Caco-2 (cell line): ENCODE data around the gene STAU1. TPM values are rescaled to one million over a fixed set of nuclear protein-coding genes. Genes with fewer than 3 reads are reported as not detected.
"Not testable (repeated sequence)": the region's sequence is repeated elsewhere in the genome, so short reads cannot be mapped to it uniquely, and the experiment has no call there.

ENCODE experiments used
- BruUV-seq: library from RNA; stranded (reverse); fragments of 400-500 nt; replicated peaks from 2 replicates; lab custom pipeline; 2021; lab: Mats Ljungman, UMichigan
- CTCF ChIA-PET: fragments of 300-600 bp; sonication (Branson Sonifier 250); formaldehyde crosslinking; loops from one replicate; lab custom pipeline; 2022; ENCODE audit warnings: antibody characterized with exemption; lab: Charles Lee
- POLR2A ChIA-PET: fragments of 300-600 bp; sonication (Branson Sonifier 250); formaldehyde crosslinking; loops from one replicate; lab custom pipeline; 2022; ENCODE audit warnings: antibody characterized with exemption; lab: Charles Lee
- DNase-seq, 2 experiments: peaks; one replicate each; pipeline versions ENCODE4 v3.0.0 to v3.0.0-alpha.2; 2020 to 2022
- H3K27me3 ChIP-seq: replicated peaks from 2 replicates; pipeline ENCODE4 v1.6.0; 2011; ENCODE audit warnings: low read length; ENCODE audit not compliant: control insufficient read depth, insufficient read depth
- H3K36me3 ChIP-seq: 2 replicates; pipeline ENCODE4 v1.5.1; 2011; ENCODE audit warnings: low read length; ENCODE audit not compliant: control insufficient read depth, insufficient read depth
- H3K4me1 ChIP-seq: fragments of 250-450 bp; sonication (Bioruptor Pico); 2 replicates; pipeline ENCODE4 v1.5.1; 2020; ENCODE audit warnings: mild to moderate bottlenecking
- H3K4me3 ChIP-seq: 2 replicates; pipeline ENCODE4 v1.5.1; 2011; ENCODE audit warnings: low read depth, mild to moderate bottlenecking, control low read depth, low read length
- H3K9me3 ChIP-seq: fragments of 250-450 bp; sonication (Bioruptor Pico); 2 replicates; pipeline ENCODE4 v1.5.1; 2020; ENCODE audit warnings: mild to moderate bottlenecking, moderate library complexity
- H3K27ac Mint-ChIP-seq: one replicate; pipeline ENCODE4 v1.8.0; 2022; ENCODE audit warnings: mixed read lengths; ENCODE audit not compliant: unreplicated experiment
- H3K27me3 Mint-ChIP-seq: one replicate; pipeline ENCODE4 v1.8.0; 2022; ENCODE audit warnings: mixed read lengths; ENCODE audit not compliant: insufficient read depth, unreplicated experiment
- H3K36me3 Mint-ChIP-seq: one replicate; pipeline ENCODE4 v1.8.0; 2022; ENCODE audit warnings: mild to moderate bottlenecking, mixed read lengths; ENCODE audit not compliant: insufficient read depth, unreplicated experiment
- H3K4me1 Mint-ChIP-seq: one replicate; pipeline ENCODE4 v1.8.0; 2022; ENCODE audit warnings: low read depth, mixed read lengths; ENCODE audit not compliant: unreplicated experiment
- H3K4me3 Mint-ChIP-seq: one replicate; pipeline ENCODE4 v1.8.0; 2022; ENCODE audit warnings: mild to moderate bottlenecking, moderate library complexity, mixed read lengths; ENCODE audit not compliant: unreplicated experiment
- H3K9me3 Mint-ChIP-seq: one replicate; pipeline ENCODE4 v1.8.0; 2022; ENCODE audit warnings: mixed read lengths; ENCODE audit not compliant: unreplicated experiment
- CTCF ChIP-seq, 2 experiments: fragments of 200-600 bp in 1 of 2; IDR thresholded peaks; 1 replicate in 1 of 2; 2 replicates in 1 of 2; pipeline versions ENCODE4 v1.5.1 to v1.8.0; 2011 to 2022; ENCODE audit warnings: antibody characterized with exemption in 1 of 2, control low read depth in 1 of 2, inconsistent platforms in 1 of 2, low read depth in 1 of 2, low read length in 1 of 2, mild to moderate bottlenecking in 1 of 2, moderate library complexity in 1 of 2; ENCODE audit not compliant: insufficient read depth in 1 of 2, severe bottlenecking in 1 of 2, unreplicated experiment in 1 of 2
- intact Hi-C: fragments of 100-400 bp; cut with micrococcal nuclease; formaldehyde crosslinking; loops from one replicate; pipeline ENCODE4 v1.10.0; 2022; ENCODE audit not compliant: unreplicated experiment
- total RNA-seq: library from RNA; stranded (reverse); gene quantifications from 2 replicates; pipeline ENCODE4 v1.2.3, GENCODE V29; 2022

STAU1 gene
- total RNA-seq, 1 experiment from 2014 or later, result 201 TPM

DNA sequence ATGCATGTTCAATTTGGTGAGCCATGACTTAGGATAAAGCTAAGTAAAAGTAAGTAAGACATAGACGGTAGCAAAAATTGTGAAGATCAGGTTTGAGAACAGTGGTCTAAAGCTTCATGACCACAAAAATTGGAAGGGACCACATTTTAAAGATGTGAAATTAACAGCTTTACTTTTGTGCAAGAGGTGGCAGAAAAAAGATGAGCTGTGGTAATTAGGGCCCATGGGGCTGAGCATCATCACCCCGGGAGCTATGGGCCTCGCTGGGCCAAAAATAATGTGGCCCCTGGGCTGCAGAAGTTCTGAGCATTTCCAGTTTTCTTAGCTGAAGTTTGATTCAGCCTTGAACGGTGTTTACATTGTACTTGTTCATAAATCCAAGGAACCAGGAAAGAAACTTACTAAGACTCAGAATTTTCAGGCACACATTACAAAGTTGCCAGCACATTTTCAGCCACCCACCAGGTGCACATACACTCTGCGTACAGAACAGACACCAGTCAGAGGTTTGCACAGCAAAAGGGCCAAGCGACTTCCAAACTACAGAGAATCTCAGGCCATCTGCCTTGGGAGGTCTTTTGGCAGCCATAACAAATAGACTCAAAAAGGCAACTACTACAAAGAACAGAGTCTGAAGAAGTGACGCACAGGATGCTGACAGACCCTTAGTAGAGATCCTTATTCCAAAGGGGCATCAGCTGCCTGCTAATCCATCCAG lies 84.3 kb downstream of the STAU1 start:
- intact Hi-C loops, result no loop called here
- Histone ChIP-seq H3K4me1 (no peaks in the 10 kb centered on the region), H3K36me3 (peaks cover 15% of the 10 kb centered on the region), H3K4me3 (no peak overlapping the region), H3K9me3 (no peaks in the 10 kb centered on the region), H3K27me3 (no peaks in the 10 kb centered on the region)
- ChIA-PET POLR2A (interaction anchor here (0.5 kb wide), 1 partner anchor 50 kb away, joined by 7 read pairs; no protein-coding TSS in a partner anchor), CTCF (no interaction called here)
- no TSS peak for BruUV-seq
- Mint-ChIP-seq H3K4me3 (no peak overlapping the region), H3K27ac (no peak overlapping the region), H3K9me3 (no peaks in the 10 kb centered on the region), H3K36me3 (peaks cover 98% of the 10 kb centered on the region), H3K4me1 (no peaks in the 10 kb centered on the region), H3K27me3 (no peaks in the 10 kb centered on the region)
- peak in 1 of 2 experiments; percentile 25 for DNase-seq
- TF ChIP-seq CTCF (IDR thresholded peaks at IDR 0.05; ENCODE audit: insufficient read depth in 1 of 2, low read depth in 1 of 2, low read length in 1 of 2, severe bottlenecking in 1 of 2, unreplicated experiment in 1 of 2), result no peak

- intact Hi-C loops, result no loop called here
- H3K4me3 ChIP-seq, result no peak overlapping the region
- no peak for TF ChIP-seq CTCF (IDR thresholded peaks at IDR 0.05; ENCODE audit: insufficient read depth in 1 of 2, low read depth in 1 of 2, low read length in 1 of 2, severe bottlenecking in 1 of 2, unreplicated experiment in 1 of 2)
- Mint-ChIP-seq H3K4me3 (no peak overlapping the region), H3K9me3 (no peaks in the 10 kb centered on the region), H3K27ac (no peak overlapping the region), H3K4me1 (no peaks in the 10 kb centered on the region), H3K36me3 (peaks cover 98% of the 10 kb centered on the region), H3K27me3 (no peaks in the 10 kb centered on the region)
- H3K9me3 ChIP-seq, result no peaks in the 10 kb centered on the region
- BruUV-seq, result no TSS peak
- no peaks in the 10 kb centered on the region for H3K27me3 ChIP-seq
- POLR2A ChIA-PET, result no interaction called here
- H3K36me3 ChIP-seq, result peaks cover 16% of the 10 kb centered on the region
- DNase-seq, result peak in 1 of 2 experiments; percentile 43
- no peaks in the 10 kb centered on the region for H3K4me1 ChIP-seq
- CTCF ChIA-PET, result no interaction called here
Measured at GRCh38 chr20:49103019-49103418, 85.1 kb downstream of the STAU1 start.

DNA sequence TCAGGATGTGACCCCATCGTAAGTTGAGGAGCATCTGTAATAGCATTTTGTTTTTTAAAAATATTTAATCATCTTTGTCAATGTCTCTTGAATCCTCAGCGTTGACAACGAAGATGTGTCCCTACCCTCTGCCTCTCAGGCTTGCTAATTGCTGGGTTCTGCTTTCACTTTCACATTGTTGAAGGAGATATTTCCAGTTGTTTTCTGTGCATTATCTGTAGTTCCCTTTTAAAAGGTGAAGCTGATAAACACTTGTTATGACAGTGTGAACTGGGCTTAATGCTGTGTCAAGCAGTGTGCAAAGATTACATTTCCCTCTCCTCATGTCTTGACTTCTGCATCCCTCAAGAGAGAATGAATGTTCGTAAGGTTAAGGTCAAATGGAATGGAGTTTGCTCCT lies 87.2 kb downstream of the STAU1 start:
- no peak overlapping the region for H3K4me3 ChIP-seq
- no peak overlapping the region for H3K4me3 Mint-ChIP-seq
- H3K27me3 ChIP-seq, result no peaks in the 10 kb centered on the region
- no peak overlapping the region for H3K27ac Mint-ChIP-seq
- DNase-seq, result no peak
- ChIA-PET CTCF (no interaction called here), POLR2A (no interaction called here)
- H3K27me3 Mint-ChIP-seq, result no peaks in the 10 kb centered on the region
- no peaks in the 10 kb centered on the region for H3K9me3 ChIP-seq
- TF ChIP-seq CTCF (IDR thresholded peaks at IDR 0.05; ENCODE audit: insufficient read depth in 1 of 2, low read depth in 1 of 2, low read length in 1 of 2, severe bottlenecking in 1 of 2, unreplicated experiment in 1 of 2), result no peak
- intact Hi-C loops, result no loop called here
- H3K4me1 Mint-ChIP-seq, result no peaks in the 10 kb centered on the region
- no peaks in the 10 kb centered on the region for H3K4me1 ChIP-seq
- no peaks in the 10 kb centered on the region for H3K9me3 Mint-ChIP-seq
- peaks cover 98% of the 10 kb centered on the region for H3K36me3 Mint-ChIP-seq
- BruUV-seq, result no TSS peak
- peaks cover 21% of the 10 kb centered on the region for H3K36me3 ChIP-seq

GRCh38 chr20:49100292-49100691 lies 87.8 kb downstream of the STAU1 start:
- H3K27me3 Mint-ChIP-seq, POLR2A ChIA-PET: not testable (repeated sequence)
- H3K36me3 Mint-ChIP-seq, result peaks cover 98% of the 10 kb centered on the region

More at GRCh38 chr20:49100292-49100691, 87.8 kb downstream of the STAU1 start:
- H3K4me1 ChIP-seq, H3K9me3 ChIP-seq, H3K4me3 Mint-ChIP-seq, BruUV-seq, H3K4me3 ChIP-seq, intact Hi-C loops, H3K27ac Mint-ChIP-seq, H3K4me1 Mint-ChIP-seq, DNase-seq, CTCF ChIA-PET, H3K9me3 Mint-ChIP-seq, H3K27me3 ChIP-seq: not testable (repeated sequence)
- peaks cover 24% of the 10 kb centered on the region for H3K36me3 ChIP-seq
